Activated naive CD8-positive, alpha-beta T cell (primary cell): Measurements from ENCODE around the gene UBR1.
"Not testable (repeated sequence)": the region's sequence is repeated elsewhere in the genome, so short reads cannot be mapped to it uniquely, and the experiment has no call there.

Experiments
- H3K27ac Mint-ChIP-seq: one replicate; pipeline ENCODE4 v1.8.0; 2021; ENCODE audit warnings: mixed read lengths
- H3K27me3 Mint-ChIP-seq: one replicate; pipeline ENCODE4 v1.8.0; 2021; ENCODE audit warnings: mixed read lengths
- H3K36me3 Mint-ChIP-seq: one replicate; pipeline ENCODE4 v1.8.0; 2021; ENCODE audit warnings: mixed read lengths
- H3K4me1 Mint-ChIP-seq: one replicate; pipeline ENCODE4 v1.8.0; 2021; ENCODE audit warnings: low read depth, mixed read lengths
- H3K4me3 Mint-ChIP-seq: one replicate; pipeline ENCODE4 v1.8.0; 2021; ENCODE audit warnings: mild to moderate bottlenecking, mixed read lengths
- H3K9me3 Mint-ChIP-seq: one replicate; pipeline ENCODE4 v1.8.0; 2021; ENCODE audit warnings: low read depth, mixed read lengths

The UBR1 gene

DNA sequence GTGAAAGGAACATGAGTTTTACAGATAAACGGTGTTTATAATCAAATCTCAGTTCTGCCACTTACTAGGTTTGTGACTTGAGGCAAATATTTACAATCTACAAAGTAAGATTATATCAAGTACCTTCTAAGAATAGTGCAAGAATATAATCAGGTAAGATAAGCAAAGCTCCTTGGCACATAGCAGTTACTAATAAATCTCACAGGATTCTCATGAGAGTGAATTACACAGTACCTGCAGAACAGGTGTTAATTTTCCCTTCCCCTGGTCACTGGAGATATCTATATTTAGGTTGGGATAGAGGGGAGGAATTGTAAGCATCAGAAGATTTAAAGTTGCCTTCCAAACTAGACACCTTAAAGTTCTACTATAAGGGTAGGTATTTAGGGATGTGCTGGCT is 53.0 kb downstream of the UBR1 start:
- Mint-ChIP-seq H3K4me3 (no peak overlapping the region), H3K4me1 (peaks cover 2% of the 10 kb centered on the region), H3K36me3 (peaks cover 21% of the 10 kb centered on the region), H3K27ac (no peak overlapping the region), H3K27me3 (no peaks in the 10 kb centered on the region), H3K9me3 (no peaks in the 10 kb centered on the region)

DNA sequence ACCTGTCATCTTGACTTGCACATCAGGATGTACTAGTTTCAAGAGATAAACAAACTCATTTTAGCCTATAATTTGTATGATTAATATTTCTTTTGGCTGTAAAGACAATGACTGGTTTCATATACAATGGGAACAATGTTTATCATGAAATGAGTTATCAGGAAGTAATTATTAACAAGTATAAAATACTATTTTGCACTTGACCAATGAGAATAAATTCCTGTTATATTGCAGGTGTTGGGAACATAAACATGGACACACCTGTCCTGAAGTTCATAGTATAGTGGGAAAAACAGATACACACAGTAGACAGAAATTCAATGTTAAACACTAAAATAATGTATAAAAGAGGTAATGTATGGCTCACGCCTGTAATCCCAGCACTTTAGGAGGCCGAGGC is 56.9 kb downstream of the UBR1 start:
- Mint-ChIP-seq H3K27me3 (no peaks in the 10 kb centered on the region), H3K9me3 (no peaks in the 10 kb centered on the region), H3K36me3 (peaks cover 24% of the 10 kb centered on the region), H3K4me1 (peaks cover 2% of the 10 kb centered on the region), H3K27ac (no peak overlapping the region), H3K4me3 (no peak overlapping the region)

DNA sequence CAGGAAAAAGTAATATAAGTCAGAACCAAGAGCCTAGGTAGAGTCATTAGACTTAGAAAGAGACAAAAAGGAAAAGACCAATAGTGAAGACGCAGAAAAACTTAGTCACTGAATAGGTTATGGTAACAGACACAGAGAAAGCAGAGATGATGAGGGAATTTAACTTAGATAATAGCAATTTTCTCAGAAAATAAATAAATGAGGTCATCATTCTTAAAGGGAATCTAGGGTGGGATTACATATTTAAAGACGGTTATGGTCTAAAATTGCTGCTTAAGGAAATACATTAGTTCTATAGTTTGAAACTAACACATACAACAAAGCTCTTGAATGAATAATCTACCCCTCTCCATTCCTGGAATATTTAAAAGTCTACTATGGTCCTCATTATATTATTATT is 59.4 kb downstream of the UBR1 start:
- Mint-ChIP-seq H3K36me3 (peaks cover 29% of the 10 kb centered on the region), H3K4me3 (no peak overlapping the region), H3K27ac (peak overlapping the region; percentile 16), H3K9me3 (peaks cover 3% of the 10 kb centered on the region), H3K4me1 (peaks cover 2% of the 10 kb centered on the region), H3K27me3 (no peaks in the 10 kb centered on the region)

DNA sequence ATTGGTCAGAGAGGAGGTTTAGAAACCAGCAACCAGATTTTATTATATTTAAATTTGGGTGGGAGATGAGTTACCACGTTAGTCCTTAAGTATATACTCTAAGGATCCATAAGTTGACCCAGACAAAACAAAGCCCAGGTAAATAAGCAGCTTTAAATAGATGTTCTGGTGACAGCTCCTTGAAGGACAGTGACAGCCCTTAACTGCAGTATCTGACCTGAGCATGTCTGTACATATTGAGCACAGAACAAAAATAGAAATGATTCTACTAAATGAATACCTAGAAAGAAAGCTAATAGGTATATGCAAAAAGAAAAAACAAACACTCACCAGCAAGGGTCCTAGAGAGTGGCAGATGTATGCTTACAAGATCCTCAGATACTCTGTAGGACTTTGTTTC is 63.0 kb downstream of the UBR1 start:
- peaks cover 3% of the 10 kb centered on the region for H3K9me3 Mint-ChIP-seq
- peaks cover 30% of the 10 kb centered on the region for H3K36me3 Mint-ChIP-seq
- no peaks in the 10 kb centered on the region for H3K27me3 Mint-ChIP-seq
- no peak overlapping the region for H3K27ac Mint-ChIP-seq
- H3K4me3 Mint-ChIP-seq: no peak overlapping the region
- peaks cover 1% of the 10 kb centered on the region for H3K4me1 Mint-ChIP-seq

DNA sequence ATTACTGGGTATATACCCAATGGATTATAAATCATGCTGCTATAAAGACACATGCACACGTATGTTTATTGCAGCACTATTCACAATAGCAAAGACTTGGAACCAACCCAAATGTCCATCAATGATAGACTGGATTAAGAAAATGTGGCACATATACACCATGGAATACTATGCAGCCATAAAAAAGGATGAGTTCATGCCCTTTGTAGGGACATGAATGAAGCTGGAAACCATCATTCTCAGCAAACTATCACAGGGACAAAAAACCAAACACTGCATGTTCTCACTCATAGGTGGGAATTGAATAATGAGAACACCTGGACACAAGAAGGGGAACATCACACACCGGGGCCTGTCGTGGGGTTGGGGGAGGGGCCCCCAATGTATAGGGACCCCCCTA is 64.8 kb downstream of the UBR1 start:
- H3K9me3 Mint-ChIP-seq, H3K27ac Mint-ChIP-seq, H3K4me3 Mint-ChIP-seq, H3K27me3 Mint-ChIP-seq, H3K4me1 Mint-ChIP-seq: not testable (repeated sequence)
- H3K36me3 Mint-ChIP-seq: peaks cover 26% of the 10 kb centered on the region

DNA sequence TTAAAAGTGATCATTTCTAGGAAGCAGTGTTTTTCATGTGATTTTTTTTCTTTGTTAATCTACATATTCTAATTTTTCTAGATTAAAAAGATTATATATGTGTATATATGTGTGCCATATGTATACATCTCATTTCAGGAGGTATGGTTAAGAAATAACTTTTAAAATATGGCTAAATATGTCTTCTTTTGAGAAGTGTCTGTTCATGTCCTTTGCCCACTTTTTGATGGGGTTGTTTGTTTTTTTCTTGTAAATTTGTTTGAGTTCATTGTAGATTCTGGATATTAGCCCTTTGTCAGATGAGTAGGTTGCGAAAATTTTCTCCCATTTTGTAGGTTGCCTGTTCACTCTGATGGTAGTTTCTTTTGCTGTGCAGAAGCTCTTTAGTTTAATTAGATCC is 70.6 kb downstream of the UBR1 start:
- H3K36me3 Mint-ChIP-seq, H3K27me3 Mint-ChIP-seq, H3K9me3 Mint-ChIP-seq, H3K4me3 Mint-ChIP-seq, H3K4me1 Mint-ChIP-seq, H3K27ac Mint-ChIP-seq: not testable (repeated sequence)

DNA sequence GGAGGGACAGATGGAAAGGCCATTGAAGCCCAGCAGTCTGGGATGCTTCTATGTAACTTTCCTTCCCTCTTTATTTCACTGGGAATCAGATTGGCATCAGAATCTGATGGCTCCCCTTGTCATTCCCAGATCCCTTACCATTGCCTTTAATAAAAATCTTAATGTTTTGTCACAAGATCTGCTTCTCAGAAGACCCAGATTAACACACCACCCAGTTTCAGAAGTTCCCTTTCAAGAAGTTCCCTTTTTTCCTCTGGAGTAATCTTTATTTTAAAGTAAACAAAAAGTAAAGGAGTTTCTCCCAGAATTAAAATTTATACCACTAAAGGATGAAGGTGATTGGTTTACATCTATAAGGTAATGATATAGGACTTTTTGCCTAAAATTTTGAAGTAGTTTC is 76.4 kb downstream of the UBR1 start:
- Mint-ChIP-seq H3K27ac (no peak overlapping the region), H3K4me1 (no peaks in the 10 kb centered on the region), H3K27me3 (no peaks in the 10 kb centered on the region), H3K9me3 (no peaks in the 10 kb centered on the region), H3K36me3 (peaks cover 7% of the 10 kb centered on the region), H3K4me3 (no peak overlapping the region)

DNA sequence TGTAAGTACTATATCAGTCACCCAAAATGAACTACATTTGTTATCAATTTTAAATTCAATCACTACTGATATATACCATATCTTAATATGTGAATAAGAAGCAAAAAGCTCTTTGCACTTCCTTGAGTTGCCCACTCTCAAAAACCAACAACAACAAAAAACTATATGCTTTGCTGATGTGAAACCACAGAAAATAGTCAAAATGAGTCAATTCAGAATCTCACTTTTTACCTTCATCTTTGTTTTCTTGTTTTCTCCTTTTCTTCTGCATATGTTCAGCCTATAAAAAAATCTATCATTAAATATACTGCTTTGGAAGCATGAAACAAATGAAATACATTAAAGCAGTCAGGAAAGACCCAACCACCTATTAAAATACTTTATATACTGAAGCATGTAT is 80.7 kb downstream of the UBR1 start:
- Mint-ChIP-seq H3K27ac (no peak overlapping the region), H3K9me3 (no peaks in the 10 kb centered on the region), H3K4me1 (no peaks in the 10 kb centered on the region), H3K27me3 (no peaks in the 10 kb centered on the region), H3K36me3 (peaks cover 13% of the 10 kb centered on the region), H3K4me3 (no peak overlapping the region)

DNA sequence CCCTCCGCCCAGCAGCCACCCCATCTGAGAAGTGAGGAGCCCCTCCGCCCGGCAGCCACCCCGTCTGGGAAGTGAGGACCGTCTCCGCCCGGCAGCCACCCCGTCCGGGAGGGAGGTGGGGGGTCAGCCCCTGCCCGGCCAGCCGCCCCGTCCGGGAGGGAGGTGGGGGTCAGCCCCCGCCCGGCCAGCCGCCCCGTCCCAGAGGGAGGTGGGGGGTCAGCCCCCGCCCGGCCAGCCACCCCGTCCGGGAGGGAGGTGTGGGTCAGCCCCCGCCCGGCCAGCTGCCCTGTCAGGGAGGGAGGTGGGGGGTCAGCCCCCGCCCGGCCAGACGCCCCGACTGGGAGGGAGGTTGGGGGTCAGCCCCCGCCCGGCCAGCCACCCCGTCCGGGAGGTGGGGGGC is 91.2 kb downstream of the UBR1 start:
- not testable (repeated sequence) for H3K27me3 Mint-ChIP-seq, H3K27ac Mint-ChIP-seq, H3K9me3 Mint-ChIP-seq, H3K4me3 Mint-ChIP-seq, H3K4me1 Mint-ChIP-seq
- H3K36me3 Mint-ChIP-seq: peaks cover 13% of the 10 kb centered on the region

DNA sequence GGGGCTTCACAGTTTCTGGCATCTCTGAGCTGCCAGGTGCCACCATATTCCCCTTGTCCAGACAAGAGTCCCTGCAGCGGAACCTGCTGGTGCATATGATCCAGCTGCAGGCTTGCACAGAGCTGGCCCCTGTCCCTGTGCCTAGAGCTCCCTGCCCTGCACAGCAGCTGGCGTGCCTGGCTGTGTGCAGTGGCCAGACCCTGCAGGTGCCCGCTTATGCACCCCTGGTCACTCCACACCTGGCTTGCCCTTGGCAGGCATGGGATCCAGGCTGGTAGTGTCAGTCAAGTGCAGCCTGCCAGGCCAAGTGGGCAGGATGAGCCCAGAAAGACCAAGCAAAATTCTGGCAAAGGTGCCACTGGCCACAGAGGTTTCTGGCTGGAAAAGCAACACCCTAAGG is 96.6 kb downstream of the UBR1 start:
- Mint-ChIP-seq H3K9me3 (no peaks in the 10 kb centered on the region), H3K4me1 (no peaks in the 10 kb centered on the region), H3K27me3 (no peaks in the 10 kb centered on the region), H3K36me3 (peaks cover 15% of the 10 kb centered on the region), H3K4me3 (no peak overlapping the region), H3K27ac (no peak overlapping the region)

DNA sequence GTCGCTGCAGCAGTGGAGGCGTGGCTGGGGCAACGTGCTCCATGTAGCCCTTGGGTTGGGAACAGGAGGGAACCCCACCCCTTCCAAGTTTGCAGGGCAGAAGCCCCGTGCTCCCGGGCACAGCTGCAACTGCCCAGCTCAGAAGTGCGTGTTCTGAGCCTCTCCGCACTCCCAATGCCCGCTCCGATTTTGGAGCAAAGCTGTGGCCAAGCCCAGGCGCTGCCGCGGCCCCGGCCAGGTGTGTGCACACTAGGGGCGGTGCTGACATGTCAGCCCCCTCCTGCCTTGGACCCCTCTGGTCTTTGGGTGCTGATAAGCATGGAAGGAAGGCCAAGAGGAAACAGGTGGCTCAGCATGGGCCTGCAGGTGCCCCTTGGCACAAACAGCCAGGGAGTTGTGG is 97.7 kb downstream of the UBR1 start:
- no peaks in the 10 kb centered on the region for H3K27me3 Mint-ChIP-seq
- peaks cover 18% of the 10 kb centered on the region for H3K36me3 Mint-ChIP-seq
- no peak overlapping the region for H3K4me3 Mint-ChIP-seq
- H3K27ac Mint-ChIP-seq: no peak overlapping the region
- H3K9me3 Mint-ChIP-seq: no peaks in the 10 kb centered on the region
- H3K4me1 Mint-ChIP-seq: no peaks in the 10 kb centered on the region

DNA sequence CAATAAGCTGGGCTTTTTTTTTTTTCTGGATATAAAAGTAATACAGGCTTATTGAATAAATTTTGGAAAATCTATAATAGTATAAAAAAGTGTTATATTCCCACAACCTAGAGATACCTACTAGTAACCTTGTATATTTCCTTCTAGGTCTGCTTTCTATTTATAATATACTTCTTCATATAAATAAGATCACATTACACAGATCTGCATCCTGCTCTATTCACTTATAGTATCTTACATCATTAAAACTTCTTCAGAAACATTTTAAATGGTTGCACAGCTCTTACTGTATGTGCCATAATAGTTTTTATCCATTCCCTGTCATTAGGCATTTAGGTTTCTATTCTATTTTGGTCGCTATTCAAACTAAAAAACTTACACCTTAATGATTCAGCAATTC is 98.3 kb downstream of the UBR1 start:
- no peak overlapping the region for H3K27ac Mint-ChIP-seq
- H3K9me3 Mint-ChIP-seq: no peaks in the 10 kb centered on the region
- peaks cover 18% of the 10 kb centered on the region for H3K36me3 Mint-ChIP-seq
- H3K4me3 Mint-ChIP-seq: no peak overlapping the region
- no peaks in the 10 kb centered on the region for H3K27me3 Mint-ChIP-seq
- no peaks in the 10 kb centered on the region for H3K4me1 Mint-ChIP-seq

DNA sequence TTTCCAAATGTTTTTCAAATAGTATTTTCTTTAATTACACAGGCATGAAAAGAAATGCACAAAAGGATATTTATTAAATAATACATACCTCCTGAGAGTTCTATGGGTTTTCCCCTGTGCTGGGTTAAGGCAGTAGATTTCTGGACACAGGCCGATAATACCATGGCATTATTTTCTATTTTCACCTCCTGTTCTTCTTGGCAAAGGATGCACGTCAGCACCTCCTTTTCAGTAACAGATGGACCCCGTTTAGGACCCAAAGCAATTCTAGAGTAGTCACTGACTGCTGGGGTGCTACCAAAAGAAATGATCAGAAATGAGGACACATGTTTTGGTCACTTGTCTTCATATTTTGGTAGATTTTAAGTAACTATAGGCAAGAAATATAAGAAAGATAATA is 98.8 kb downstream of the UBR1 start:
- H3K27ac Mint-ChIP-seq: no peak overlapping the region
- peaks cover 18% of the 10 kb centered on the region for H3K36me3 Mint-ChIP-seq
- H3K27me3 Mint-ChIP-seq: no peaks in the 10 kb centered on the region
- no peaks in the 10 kb centered on the region for H3K9me3 Mint-ChIP-seq
- H3K4me3 Mint-ChIP-seq: no peak overlapping the region
- no peaks in the 10 kb centered on the region for H3K4me1 Mint-ChIP-seq

DNA sequence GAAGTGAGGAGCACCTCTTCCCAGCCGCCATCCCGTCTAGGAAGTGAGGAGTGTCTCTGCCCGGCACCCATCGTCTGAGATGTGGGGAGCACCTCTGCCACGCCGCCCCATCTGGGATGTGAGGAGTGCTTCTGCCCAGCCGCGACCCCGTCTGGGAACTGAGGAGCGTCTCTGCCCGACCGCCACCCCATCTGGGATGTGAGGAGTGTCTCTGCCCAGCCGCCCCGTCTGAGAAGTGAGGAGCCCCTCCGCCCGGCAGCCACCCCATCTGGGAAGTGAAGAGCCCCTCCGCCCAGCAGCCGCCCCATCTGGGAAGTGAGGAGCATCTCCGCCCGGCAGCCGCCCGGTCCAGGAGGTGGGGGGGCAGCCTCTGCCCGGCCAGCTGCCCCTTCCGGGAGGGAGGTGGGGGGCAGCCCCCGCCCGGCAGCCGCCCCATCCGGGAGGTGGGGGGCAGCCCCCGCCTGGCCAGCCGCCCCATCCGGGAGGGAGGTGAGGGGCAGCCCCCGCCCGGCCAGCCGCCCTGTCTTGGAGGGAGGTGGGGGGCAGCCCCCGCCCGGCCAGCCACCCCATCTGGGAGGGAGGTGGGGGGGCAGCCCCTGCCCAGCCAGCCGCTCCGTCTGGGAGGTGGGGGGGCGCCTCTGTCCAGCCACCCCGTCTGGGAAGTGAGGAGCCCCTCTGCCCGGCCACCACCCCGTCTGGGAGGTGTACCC is 100.8 kb downstream of the UBR1 start:
- H3K27ac Mint-ChIP-seq, H3K4me1 Mint-ChIP-seq, H3K9me3 Mint-ChIP-seq, H3K4me3 Mint-ChIP-seq, H3K27me3 Mint-ChIP-seq: not testable (repeated sequence)
- H3K36me3 Mint-ChIP-seq: peaks cover 13% of the 10 kb centered on the region

DNA sequence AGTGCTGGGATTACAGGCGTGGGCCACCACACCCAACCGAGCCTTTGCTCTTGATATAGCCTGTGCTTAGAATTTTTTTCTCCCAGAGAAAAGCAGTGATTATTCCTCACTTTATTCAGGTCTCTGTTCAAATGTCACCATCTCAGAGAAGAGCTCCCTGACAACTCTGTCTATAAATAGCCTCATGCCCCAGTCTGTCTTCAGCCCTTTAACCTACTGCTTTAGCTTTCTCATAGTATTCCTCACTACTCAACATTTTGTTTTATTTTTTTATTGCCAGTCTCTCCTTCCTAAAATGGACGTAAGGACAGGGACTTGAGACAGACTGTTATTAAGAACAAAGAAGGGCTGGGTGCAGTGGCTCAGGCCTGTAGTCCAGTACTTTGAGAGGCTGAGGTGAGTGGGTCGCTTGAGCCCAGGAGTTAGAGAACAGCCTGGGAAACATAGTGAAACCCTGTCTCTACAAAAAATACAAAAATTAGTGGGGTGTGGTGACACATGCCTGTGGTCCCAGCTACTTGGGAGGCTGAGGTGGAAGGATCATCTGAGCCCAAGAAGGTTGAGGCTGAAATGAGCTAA is 106.5 kb downstream of the UBR1 start:
- no peaks in the 10 kb centered on the region for H3K4me1 Mint-ChIP-seq
- no peak overlapping the region for H3K4me3 Mint-ChIP-seq
- no peak overlapping the region for H3K27ac Mint-ChIP-seq
- peaks cover 19% of the 10 kb centered on the region for H3K36me3 Mint-ChIP-seq
- no peaks in the 10 kb centered on the region for H3K9me3 Mint-ChIP-seq
- H3K27me3 Mint-ChIP-seq: no peaks in the 10 kb centered on the region

DNA sequence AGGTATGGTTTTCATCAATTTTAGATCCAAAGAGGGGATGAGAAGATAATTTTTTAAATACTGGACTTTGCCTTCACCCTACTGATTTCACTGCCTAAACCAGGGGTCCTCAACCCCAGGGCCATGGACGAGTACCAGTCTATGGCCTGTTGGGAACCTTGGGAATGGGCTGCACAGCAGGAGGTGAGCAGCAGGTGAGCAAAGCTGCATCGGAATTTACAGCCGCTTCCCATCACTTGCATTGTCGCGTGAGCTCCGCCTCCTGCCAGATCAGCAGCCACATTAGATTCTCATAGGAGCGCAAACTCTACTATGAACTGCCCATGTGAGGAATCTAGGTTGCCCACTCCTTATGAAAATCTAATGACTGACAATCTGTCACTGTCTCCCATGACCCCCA is 109.0 kb downstream of the UBR1 start:
- no peaks in the 10 kb centered on the region for H3K4me1 Mint-ChIP-seq
- H3K36me3 Mint-ChIP-seq: peaks cover 18% of the 10 kb centered on the region
- no peak overlapping the region for H3K4me3 Mint-ChIP-seq
- no peak overlapping the region for H3K27ac Mint-ChIP-seq
- no peaks in the 10 kb centered on the region for H3K27me3 Mint-ChIP-seq
- no peaks in the 10 kb centered on the region for H3K9me3 Mint-ChIP-seq
